Fibroblast of villous mesenchyme (primary cell): ENCODE measurements around the gene SUPV3L1. TPM values are rescaled to one million over a fixed set of nuclear protein-coding genes. Genes with fewer than 3 reads are reported as not detected.
"Not testable (repeated sequence)": the region's sequence is repeated elsewhere in the genome, so short reads cannot be mapped to it uniquely, and the experiment has no call there.

Source experiments
- DNase-seq: peaks from one replicate; pipeline ENCODE4 v3.0.0-alpha.2; 2010; ENCODE audit warnings: low read depth
- H3K4me3 ChIP-seq: 2 replicates; pipeline ENCODE4 v1.5.1; 2011; ENCODE audit warnings: low read depth, mild to moderate bottlenecking, low read length
- CTCF ChIP-seq: IDR thresholded peaks from 2 replicates; pipeline ENCODE4 v1.5.1; 2012; ENCODE audit warnings: low read depth, mild to moderate bottlenecking, low read length; ENCODE audit not compliant: insufficient read depth
- total RNA-seq: library from RNA; depleted of rRNA; stranded (reverse); fragments of >200 nt; gene quantifications from 2 replicates; pipeline ENCODE4 v1.2.3, GENCODE V29; 2012

The SUPV3L1 gene
- total RNA-seq, 1 donor: 28.5 TPM

DNA sequence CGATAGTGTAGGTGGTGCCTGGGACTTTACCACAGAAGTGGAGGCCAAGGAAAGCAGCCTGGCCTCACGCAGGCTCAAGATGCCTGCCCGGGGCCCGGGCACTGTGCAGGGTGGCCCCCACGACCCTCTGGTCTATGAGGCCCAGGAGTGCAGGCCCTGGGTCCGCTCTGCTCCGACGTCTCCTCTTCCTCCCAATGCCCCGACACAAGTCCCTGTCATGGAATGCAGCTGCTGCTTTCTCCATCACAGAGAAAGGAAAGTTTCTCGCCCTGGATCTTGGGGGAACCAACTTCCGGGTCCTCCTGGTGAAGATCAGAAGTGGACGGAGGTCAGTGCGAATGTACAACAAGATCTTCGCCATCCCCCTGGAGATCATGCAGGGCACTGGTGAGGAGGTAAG, 70.0 kb downstream of the SUPV3L1 start:
- no peak for TF ChIP-seq CTCF
- no peak overlapping the region for H3K4me3 ChIP-seq
- DNase-seq: no peak

- not testable (repeated sequence) for H3K4me3 ChIP-seq, DNase-seq
Observed at GRCh38 chr10:69251417-69251816, 71.4 kb downstream of the SUPV3L1 start.

DNA sequence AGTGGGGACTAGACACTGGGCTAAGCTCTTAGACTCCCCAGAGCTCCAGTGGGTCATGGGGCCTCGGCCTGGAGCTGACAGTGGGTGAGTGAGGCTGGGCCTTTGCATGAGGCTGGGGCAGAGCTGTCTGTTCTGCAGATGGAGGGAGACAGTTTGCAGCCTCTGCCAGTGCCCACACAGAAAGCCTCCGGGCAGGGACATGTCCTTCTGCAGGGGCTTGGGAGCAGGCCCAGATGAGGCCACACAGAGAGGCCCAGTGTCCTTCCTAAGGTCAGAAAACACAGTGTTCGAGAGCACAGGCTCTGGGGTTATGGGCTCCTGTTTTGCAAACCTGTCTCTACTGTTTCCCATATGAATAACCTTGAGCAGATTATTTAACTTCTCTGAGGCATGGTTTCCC, 73.1 kb downstream of the SUPV3L1 start:
- no peak overlapping the region for H3K4me3 ChIP-seq
- no peak for DNase-seq
- no peak for TF ChIP-seq CTCF

DNA sequence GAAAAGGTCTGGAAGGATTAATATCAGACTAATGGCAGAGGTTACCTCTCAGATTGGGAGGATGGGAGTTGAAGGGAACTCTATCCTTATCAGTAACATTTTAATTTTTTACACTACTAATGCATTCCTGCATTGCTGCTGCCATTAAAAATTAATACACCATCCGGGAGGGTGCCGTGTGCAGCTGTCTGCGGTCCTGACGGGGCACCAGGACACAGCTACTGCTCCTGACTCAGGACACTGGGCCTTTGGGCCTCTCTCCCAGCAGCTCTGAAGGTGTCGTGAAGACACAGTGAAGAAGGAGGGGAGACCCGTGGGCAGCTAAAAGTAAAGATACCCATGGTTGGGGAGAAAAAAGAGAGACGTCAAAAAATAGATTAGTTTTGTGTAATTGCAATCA, 74.8 kb downstream of the SUPV3L1 start:
- no peak overlapping the region for H3K4me3 ChIP-seq
- TF ChIP-seq CTCF: no peak
- no peak for DNase-seq

Other genes with a start within 250 kb of the SUPV3L1 start
- gene DDX21, start 224.1 kb upstream of the SUPV3L1 start, total RNA-seq: 61.8 and 84.6 TPM in 2 replicates
- 42.5 and 74.7 TPM in 2 replicates for gene KIFBP, start 191.4 kb upstream of the SUPV3L1 start, total RNA-seq
- 112 and 221 TPM in 2 replicates for gene SRGN, start 92.1 kb upstream of the SUPV3L1 start, total RNA-seq
- 24.8 and 38.9 TPM in 2 replicates for gene VPS26A, start 56.1 kb upstream of the SUPV3L1 start, total RNA-seq
- gene HKDC1, start 40.1 kb downstream of the SUPV3L1 start, total RNA-seq: 0.43 and 0.64 TPM in 2 replicates
- gene HK1, start 98.3 kb downstream of the SUPV3L1 start, total RNA-seq: 86.7 and 91.1 TPM in 2 replicates
- gene TACR2, start 236.7 kb downstream of the SUPV3L1 start, total RNA-seq: under 0.01 TPM in 1 of 2 replicates, not detected in the other